HL-60 (cell line): ENCODE data around the gene YIF1A.

Source experiments
- GABPA ChIP-seq: IDR thresholded peaks from 2 replicates; pipeline ENCODE4 v1.6.1; 2012; ENCODE audit warnings: low read depth
- POLR2AphosphoS5 ChIP-seq: IDR thresholded peaks from 2 replicates; pipeline ENCODE4 v1.6.1; 2012; ENCODE audit warnings: low read depth
- TF ChIP-seq, protein P1 (sequence below): IDR thresholded peaks from one replicate; pipeline ENCODE4 v1.5.1; 2011; ENCODE audit warnings: low read length, control low read depth, inconsistent platforms; ENCODE audit not compliant: insufficient read depth
- TF ChIP-seq, protein P2 (sequence below): IDR thresholded peaks from 2 replicates; pipeline ENCODE4 v1.6.1; 2012; ENCODE audit warnings: low read depth; ENCODE audit not compliant: insufficient replicate concordance

DNA sequence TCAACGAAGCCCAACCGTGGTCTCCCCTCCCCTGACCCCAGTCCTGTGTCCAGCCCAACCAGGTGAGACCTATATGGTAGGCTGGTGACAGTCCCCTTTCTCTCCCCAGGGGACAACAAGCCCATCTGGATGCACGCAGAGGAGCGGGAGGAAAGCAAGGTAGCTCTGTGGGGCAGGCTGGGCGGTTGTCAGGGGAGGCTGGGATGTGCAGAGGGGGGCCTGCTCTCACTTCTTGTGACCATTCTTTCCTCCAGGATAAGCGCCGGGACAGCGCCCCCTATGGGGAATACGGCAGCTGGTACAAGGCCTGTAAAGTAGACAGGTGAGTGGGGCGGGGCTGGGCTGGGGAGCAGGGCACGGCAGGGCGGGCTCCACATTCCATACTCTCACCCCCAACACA lies 24.0 kb downstream of the YIF1A start:
- TF ChIP-seq, protein P1, sequence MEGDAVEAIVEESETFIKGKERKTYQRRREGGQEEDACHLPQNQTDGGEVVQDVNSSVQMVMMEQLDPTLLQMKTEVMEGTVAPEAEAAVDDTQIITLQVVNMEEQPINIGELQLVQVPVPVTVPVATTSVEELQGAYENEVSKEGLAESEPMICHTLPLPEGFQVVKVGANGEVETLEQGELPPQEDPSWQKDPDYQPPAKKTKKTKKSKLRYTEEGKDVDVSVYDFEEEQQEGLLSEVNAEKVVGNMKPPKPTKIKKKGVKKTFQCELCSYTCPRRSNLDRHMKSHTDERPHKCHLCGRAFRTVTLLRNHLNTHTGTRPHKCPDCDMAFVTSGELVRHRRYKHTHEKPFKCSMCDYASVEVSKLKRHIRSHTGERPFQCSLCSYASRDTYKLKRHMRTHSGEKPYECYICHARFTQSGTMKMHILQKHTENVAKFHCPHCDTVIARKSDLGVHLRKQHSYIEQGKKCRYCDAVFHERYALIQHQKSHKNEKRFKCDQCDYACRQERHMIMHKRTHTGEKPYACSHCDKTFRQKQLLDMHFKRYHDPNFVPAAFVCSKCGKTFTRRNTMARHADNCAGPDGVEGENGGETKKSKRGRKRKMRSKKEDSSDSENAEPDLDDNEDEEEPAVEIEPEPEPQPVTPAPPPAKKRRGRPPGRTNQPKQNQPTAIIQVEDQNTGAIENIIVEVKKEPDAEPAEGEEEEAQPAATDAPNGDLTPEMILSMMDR = no peak
- TF ChIP-seq, protein P2, sequence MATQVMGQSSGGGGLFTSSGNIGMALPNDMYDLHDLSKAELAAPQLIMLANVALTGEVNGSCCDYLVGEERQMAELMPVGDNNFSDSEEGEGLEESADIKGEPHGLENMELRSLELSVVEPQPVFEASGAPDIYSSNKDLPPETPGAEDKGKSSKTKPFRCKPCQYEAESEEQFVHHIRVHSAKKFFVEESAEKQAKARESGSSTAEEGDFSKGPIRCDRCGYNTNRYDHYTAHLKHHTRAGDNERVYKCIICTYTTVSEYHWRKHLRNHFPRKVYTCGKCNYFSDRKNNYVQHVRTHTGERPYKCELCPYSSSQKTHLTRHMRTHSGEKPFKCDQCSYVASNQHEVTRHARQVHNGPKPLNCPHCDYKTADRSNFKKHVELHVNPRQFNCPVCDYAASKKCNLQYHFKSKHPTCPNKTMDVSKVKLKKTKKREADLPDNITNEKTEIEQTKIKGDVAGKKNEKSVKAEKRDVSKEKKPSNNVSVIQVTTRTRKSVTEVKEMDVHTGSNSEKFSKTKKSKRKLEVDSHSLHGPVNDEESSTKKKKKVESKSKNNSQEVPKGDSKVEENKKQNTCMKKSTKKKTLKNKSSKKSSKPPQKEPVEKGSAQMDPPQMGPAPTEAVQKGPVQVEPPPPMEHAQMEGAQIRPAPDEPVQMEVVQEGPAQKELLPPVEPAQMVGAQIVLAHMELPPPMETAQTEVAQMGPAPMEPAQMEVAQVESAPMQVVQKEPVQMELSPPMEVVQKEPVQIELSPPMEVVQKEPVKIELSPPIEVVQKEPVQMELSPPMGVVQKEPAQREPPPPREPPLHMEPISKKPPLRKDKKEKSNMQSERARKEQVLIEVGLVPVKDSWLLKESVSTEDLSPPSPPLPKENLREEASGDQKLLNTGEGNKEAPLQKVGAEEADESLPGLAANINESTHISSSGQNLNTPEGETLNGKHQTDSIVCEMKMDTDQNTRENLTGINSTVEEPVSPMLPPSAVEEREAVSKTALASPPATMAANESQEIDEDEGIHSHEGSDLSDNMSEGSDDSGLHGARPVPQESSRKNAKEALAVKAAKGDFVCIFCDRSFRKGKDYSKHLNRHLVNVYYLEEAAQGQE = no peak
- no peak for TF ChIP-seq POLR2AphosphoS5
- no peak for TF ChIP-seq GABPA
